Measurements from ENCODE around the gene TMEM204.

DNA sequence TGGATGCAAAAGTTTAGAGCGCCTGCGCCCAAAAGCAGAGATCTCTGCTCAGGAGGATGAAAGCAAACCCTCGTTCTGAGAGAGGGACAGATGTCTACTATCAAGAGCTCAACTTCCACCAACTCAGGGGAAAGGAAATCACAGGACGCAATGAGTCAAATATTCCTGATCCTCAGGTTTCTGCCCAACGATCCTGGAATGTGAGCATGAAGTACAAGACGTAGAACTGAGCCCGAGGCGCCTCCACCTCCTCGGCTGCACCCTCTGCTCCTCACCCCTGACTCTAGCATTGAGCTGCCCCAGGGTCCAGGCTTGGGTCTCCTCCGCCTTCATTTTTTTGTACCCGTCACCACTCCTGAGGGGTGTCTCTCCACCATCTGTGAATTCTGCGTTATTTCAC is 63.0 kb downstream of the TMEM204 start:
- TF ChIP-seq, protein P1, sequence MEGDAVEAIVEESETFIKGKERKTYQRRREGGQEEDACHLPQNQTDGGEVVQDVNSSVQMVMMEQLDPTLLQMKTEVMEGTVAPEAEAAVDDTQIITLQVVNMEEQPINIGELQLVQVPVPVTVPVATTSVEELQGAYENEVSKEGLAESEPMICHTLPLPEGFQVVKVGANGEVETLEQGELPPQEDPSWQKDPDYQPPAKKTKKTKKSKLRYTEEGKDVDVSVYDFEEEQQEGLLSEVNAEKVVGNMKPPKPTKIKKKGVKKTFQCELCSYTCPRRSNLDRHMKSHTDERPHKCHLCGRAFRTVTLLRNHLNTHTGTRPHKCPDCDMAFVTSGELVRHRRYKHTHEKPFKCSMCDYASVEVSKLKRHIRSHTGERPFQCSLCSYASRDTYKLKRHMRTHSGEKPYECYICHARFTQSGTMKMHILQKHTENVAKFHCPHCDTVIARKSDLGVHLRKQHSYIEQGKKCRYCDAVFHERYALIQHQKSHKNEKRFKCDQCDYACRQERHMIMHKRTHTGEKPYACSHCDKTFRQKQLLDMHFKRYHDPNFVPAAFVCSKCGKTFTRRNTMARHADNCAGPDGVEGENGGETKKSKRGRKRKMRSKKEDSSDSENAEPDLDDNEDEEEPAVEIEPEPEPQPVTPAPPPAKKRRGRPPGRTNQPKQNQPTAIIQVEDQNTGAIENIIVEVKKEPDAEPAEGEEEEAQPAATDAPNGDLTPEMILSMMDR (conservative IDR thresholded peaks at IDR 0.05), result no peak
- TF ChIP-seq EZH2 (IDR thresholded peaks at IDR 0.05; ENCODE audit: low read depth), result no peak

Data from PC-9 (cell line).